GM20431 (cell line): ENCODE measurements around the gene SLC35F5.
"Not testable (repeated sequence)": the region's sequence is repeated elsewhere in the genome, so short reads cannot be mapped to it uniquely, and the experiment has no call there.

Experiments used
- in situ Hi-C: fragments of 300-500 bp; cut with MseI, MboI; formaldehyde crosslinking; loops from one replicate; pipeline ENCODE4 v1.15.0; 2020; ENCODE audit warnings: low sequenced_read_pairs; ENCODE audit not compliant: unreplicated experiment

The SLC35F5 gene, protein sequence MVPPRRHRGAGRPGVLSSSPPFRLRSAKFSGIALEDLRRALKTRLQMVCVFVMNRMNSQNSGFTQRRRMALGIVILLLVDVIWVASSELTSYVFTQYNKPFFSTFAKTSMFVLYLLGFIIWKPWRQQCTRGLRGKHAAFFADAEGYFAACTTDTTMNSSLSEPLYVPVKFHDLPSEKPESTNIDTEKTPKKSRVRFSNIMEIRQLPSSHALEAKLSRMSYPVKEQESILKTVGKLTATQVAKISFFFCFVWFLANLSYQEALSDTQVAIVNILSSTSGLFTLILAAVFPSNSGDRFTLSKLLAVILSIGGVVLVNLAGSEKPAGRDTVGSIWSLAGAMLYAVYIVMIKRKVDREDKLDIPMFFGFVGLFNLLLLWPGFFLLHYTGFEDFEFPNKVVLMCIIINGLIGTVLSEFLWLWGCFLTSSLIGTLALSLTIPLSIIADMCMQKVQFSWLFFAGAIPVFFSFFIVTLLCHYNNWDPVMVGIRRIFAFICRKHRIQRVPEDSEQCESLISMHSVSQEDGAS

GRCh38 chr2:113756355-113757137 lies at the start of gene SLC35F5:
TSS of gene SLC35F5 (minus strand) at chr2:113756642. CDS start at chr2:113756409, 233 bp downstream.
- in situ Hi-C loops, result no loop called here

DNA sequence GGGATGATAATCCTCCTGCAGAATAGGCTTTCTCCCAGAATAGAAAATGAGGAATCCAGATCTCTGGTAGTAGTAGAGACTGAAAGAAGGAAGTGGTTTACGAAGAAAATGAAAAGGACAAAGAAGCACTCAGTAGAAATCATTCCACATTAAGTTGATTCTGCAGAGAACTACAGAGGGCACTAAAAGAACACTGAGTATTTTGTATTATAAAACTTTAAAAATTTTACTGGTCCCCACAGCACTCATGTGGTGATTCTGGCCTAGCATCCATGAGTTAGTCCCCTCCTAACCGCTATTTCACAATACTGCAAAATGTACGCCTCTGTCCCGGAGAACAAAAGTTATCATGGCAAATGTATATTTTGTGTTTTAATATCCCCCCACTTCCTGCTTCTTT lies 42.9 kb upstream of the SLC35F5 start:
- in situ Hi-C loops, result no loop called here

GRCh38 chr2:113797237-113797636 lies 40.8 kb upstream of the SLC35F5 start:
- in situ Hi-C loops, result no loop called here

DNA sequence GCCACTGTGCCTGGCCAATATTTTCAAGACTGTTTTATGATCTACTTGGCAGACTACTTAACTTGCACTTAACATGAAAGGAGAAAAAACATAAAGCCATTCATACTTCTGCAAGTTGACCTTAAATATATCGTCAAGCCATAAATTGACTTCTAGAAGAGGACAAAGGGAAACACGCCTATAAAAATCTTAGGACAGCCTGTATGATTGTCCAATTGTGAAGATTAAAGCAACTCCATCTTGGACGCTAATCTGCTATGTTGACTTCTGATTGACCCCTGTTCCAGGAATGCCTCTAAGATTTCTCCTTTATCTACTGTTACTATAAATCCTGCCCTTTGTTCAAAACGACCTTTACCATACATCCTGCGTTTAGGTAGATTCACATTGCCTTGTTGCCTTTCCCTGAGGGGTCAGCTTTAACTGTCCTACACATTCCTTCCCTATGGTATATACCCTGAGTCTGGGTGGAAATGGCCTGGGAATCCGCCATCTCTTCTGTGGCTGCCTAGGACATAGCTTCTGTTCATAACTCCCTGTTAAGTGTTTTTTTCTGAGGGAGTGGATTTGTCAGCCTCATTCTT lies 40.2 kb upstream of the SLC35F5 start:
- in situ Hi-C loops, result no loop called here

GRCh38 chr2:113795405-113795920 lies 39.0 kb upstream of the SLC35F5 start:
- in situ Hi-C loops, result no loop called here

DNA sequence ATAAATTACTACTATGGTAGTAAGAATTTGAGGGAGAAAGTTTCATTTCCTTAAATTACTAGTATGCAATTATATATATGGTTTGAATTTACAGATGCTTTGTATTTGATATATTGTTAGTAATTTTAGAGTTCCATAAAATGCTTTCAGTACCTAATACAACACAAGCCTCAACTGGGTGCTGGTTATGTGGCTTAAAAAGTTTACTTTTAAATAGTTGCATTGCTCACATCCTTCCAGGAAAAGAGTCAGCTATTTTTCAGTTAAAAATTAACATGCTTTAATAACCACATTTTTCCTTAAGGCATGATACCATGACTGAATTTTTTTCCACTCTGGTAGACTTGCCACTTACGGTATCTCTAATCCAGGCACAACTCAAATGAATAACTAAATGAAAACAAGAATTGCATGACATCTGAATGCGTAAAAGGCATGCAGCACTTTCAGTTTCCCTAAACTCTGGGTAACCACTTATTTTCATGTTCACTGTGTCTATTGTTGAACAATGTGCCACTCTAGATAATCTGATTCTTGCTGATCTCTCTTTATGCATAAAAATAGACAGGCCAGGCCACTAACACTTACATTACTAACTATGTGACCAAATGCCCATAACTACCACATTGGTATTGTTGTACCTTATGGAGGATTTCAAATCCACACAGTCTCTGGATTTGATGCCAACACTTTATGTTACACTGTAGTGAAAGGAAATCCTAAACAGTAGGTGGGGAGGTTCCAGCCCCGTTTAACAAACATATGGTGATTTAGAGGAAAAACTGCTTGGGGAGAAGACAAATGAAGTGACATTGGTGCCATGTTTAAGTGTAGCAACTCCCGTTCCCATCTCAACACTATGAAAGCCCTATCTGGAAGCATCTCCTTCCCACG lies 35.5 kb upstream of the SLC35F5 start:
- in situ Hi-C loops, result no loop called here

- in situ Hi-C loops, result no loop called here
Observed at GRCh38 chr2:113784823-113785744, 28.6 kb upstream of the SLC35F5 start.

GRCh38 chr2:113780472-113780871 lies 24.0 kb upstream of the SLC35F5 start:
- in situ Hi-C loops, result no loop called here

DNA sequence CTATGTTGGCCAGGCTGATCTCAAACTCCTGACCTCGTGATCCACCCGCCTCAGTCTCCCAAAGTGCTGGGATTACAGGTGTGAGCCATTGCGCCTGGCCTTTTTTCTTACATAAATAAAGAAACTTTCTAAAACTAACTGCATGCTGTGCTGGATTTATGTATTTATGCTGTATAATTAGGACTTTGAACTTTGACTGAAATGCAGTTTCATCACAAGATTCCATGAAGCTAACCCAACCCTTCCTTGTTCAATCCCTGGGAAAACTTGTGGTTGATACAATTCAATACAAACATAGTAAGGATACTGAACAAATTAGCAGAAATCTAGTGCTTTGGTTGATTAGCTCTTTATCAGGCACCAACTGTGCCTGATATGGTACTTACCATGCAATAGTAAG lies 20.9 kb upstream of the SLC35F5 start:
- in situ Hi-C loops, result no loop called here

DNA sequence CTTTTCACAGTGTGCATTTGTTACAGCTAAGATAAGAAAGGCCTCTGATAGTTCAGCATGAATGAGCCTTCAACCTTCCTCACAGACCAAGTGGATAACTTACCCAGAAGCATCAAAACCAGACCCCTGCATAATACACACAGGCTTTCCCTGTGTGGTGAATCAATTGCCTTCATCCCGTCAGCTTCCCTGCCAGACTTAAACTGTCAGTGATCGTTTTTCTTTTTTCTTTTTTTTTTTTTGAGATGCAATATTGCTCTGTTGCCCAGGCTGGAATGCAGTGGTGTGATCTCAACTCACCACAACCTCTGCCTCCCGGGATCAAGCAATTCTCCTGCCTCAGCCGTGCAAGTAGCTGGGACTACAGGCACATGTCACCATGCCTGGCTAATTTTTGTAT lies 20.5 kb upstream of the SLC35F5 start:
- in situ Hi-C loops, result no loop called here

- in situ Hi-C loops, result not testable (repeated sequence)
Observed at GRCh38 chr2:113774616-113775015, 18.2 kb upstream of the SLC35F5 start.

DNA sequence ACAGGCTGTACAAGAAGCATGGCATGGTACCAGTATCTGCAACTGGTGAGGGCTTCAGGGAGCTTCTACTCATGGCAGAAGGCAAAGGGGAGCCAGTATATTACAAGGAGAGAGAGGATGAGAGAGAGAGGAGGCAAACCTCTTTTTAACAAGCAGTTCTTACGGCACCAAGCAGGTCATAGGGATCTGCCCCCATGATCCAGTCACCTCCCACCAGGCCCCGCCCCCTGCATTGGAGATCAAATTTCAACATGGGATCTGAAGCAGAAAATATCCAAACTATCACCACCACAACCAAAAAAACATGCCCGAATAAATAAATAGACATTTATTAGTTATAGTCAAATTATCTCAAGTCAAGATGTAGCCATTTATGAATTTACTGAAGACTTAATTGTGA lies 14.5 kb upstream of the SLC35F5 start:
- in situ Hi-C loops, result no loop called here

- in situ Hi-C loops, result no loop called here
Observed at GRCh38 chr2:113769555-113769954, 13.1 kb upstream of the SLC35F5 start.

DNA sequence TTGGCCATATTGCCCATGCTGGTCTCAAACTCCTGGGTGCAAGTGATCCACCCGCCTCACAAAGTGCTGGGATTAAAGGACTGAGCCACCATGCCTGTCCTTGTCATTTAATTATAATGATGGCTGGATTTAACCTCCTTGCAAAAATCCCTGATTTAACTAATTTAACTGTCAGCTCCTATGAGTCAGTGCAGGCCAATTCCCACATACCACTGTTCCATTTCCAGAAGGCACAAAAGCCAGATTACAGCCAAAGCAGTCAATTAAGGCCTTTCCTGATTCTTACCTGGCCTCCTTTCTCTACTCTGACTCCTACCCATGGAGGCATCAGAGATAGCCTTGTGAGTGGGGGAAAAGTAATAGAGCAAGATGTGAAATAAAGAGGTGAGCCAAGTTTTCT lies 12.3 kb upstream of the SLC35F5 start:
- in situ Hi-C loops, result no loop called here

GRCh38 chr2:113767811-113768460 lies 11.5 kb upstream of the SLC35F5 start:
- in situ Hi-C loops, result no loop called here

GRCh38 chr2:113765276-113765675 lies 8.8 kb upstream of the SLC35F5 start:
- in situ Hi-C loops, result no loop called here

DNA sequence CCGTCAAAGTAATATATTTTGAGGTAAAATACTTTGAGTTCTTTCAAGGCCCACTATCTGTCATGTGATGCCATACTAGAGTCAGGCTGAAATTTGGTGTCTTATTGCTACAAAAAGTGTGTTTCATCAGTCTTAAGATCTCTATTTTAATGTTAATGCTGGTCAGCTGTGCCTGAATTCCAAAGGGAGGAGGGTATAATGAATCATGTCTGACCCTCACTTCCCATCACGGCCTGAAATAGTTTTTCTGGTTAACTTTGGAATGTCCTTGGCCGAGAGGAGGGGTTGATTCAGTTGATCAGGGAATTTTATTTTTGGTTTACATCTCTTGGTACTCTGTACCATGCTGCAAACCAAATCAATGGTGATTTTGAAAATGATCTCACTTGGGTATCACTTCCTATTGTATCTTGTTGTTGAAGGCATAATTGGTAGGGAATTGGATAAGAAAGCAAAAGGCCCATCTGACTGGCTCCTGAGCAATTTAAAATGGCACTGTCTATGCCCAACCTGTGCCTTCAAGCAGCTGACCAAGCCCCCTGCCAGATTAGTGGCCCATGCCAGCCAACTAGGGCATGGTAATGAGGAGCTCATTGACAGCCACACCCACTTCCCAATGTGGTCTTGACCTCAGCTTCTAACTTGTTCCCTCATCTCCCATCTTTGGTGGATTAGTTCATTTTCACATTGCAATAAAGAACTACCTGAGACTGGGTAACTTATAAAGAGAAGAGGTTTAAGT lies 6.1 kb upstream of the SLC35F5 start:
- in situ Hi-C loops, result no loop called here
